Endothelial cell of umbilical vein (primary cell): ENCODE data around the gene SPSB2. TPM values are rescaled to one million over a fixed set of nuclear protein-coding genes. Genes with fewer than 3 reads are reported as not detected.

ENCODE experiments used
- BruUV-seq: library from RNA; stranded (reverse); fragments of 400-500 nt; replicated peaks from 2 replicates; lab custom pipeline; 2021; lab: Mats Ljungman, UMichigan
- CTCF ChIA-PET: fragments of 300-600, 350-600 bp; sonication (Branson Sonifier 250); formaldehyde crosslinking; loops from one replicate; lab custom pipeline; 2021; ENCODE audit warnings: antibody characterized with exemption, inconsistent platforms; lab: Charles Lee
- POLR2A ChIA-PET: fragments of 300-600, 350-600 bp; sonication (Branson Sonifier 250); formaldehyde crosslinking; loops from one replicate; lab custom pipeline; 2021; ENCODE audit warnings: antibody characterized with exemption, inconsistent platforms; lab: Charles Lee
- DNase-seq: peaks from one replicate; pipeline ENCODE4 v3.0.0-alpha.2; 2011; ENCODE audit warnings: low read depth, low spot score
- FAIRE-seq: peaks from 2 replicates; lab custom pipeline; 2011; peaks lifted over from hg19 to GRCh38; lab: Jason Lieb, UNC
- H2AFZ ChIP-seq: 2 replicates; pipeline ENCODE4 v1.6.0; 2012; ENCODE audit warnings: low read depth, low read length, control low read depth, inconsistent platforms
- H3K27ac ChIP-seq: 2 replicates; pipeline ENCODE4 v1.5.1; 2011; ENCODE audit warnings: low read depth, mild to moderate bottlenecking, control low read depth, low read length, moderate library complexity; ENCODE audit not compliant: insufficient read depth
- H3K27me3 ChIP-seq, 2 experiments: 2 replicates each; pipeline versions ENCODE4 v1.6.0 to v1.6.1; 2011; ENCODE audit warnings: low read length in 2 of 2, mixed read lengths in 1 of 2; ENCODE audit not compliant: control insufficient read depth in 2 of 2, insufficient read depth in 2 of 2
- H3K36me3 ChIP-seq, 2 experiments: 2 replicates in 1 of 2; 3 replicates in 1 of 2; pipeline ENCODE4 v1.5.1; 2011; ENCODE audit warnings: low read length in 2 of 2, mild to moderate bottlenecking in 1 of 2, moderate library complexity in 1 of 2; ENCODE audit not compliant: control insufficient read depth in 2 of 2, insufficient read depth in 2 of 2; ENCODE audit errors: extremely low read depth in 1 of 2
- H3K4me1 ChIP-seq: 3 replicates; pipeline ENCODE4 v1.5.1; 2011; ENCODE audit warnings: mild to moderate bottlenecking, low read length; ENCODE audit not compliant: control insufficient read depth, insufficient read depth; ENCODE audit errors: extremely low read depth
- H3K4me2 ChIP-seq: 2 replicates; pipeline ENCODE4 v1.6.1; 2011; ENCODE audit warnings: low read length, control low read depth, mixed read lengths; ENCODE audit not compliant: insufficient read depth
- H3K4me3 ChIP-seq, 3 experiments: fragments of 200-600 bp in 1 of 3; sonication (generic), shearing (Covaris generic) in 1 of 3; replicated peaks in 1 of 3; 2 replicates each; pipeline ENCODE4 v1.5.1; 2011 to 2016; ENCODE audit warnings: control low read depth in 3 of 3, low read length in 3 of 3, mild to moderate bottlenecking in 2 of 3, inconsistent platforms in 1 of 3, low read depth in 1 of 3, moderate library complexity in 1 of 3; ENCODE audit not compliant: insufficient read depth in 1 of 3
- H3K79me2 ChIP-seq: 2 replicates; pipeline ENCODE4 v1.6.0; 2012; ENCODE audit warnings: low read length, inconsistent platforms; ENCODE audit not compliant: control insufficient read depth, insufficient read depth
- H3K9ac ChIP-seq: replicated peaks from 2 replicates; pipeline ENCODE3; 2011; ENCODE audit warnings: low read length, control low read depth; ENCODE audit not compliant: insufficient read depth; ENCODE audit errors: extremely low read depth
- H3K9me1 ChIP-seq: replicated peaks from 3 replicates; pipeline ENCODE4 v1.6.0; 2011; ENCODE audit warnings: mild to moderate bottlenecking, low read length; ENCODE audit not compliant: control insufficient read depth, insufficient read depth; ENCODE audit errors: extremely low read depth
- H3K9me3 ChIP-seq: replicated peaks from 2 replicates; pipeline ENCODE4 v1.5.1; 2012; ENCODE audit warnings: low read length, inconsistent platforms; ENCODE audit not compliant: control insufficient read depth, insufficient read depth
- H4K20me1 ChIP-seq: replicated peaks from 2 replicates; pipeline ENCODE3; 2011; ENCODE audit warnings: mild to moderate bottlenecking, low read length; ENCODE audit not compliant: control insufficient read depth, insufficient read depth; ENCODE audit errors: extremely low read depth
- EZH2 ChIP-seq: IDR thresholded peaks from 2 replicates; pipeline ENCODE4 v1.6.1; 2012; ENCODE audit warnings: borderline replicate concordance, low read depth, mild to moderate bottlenecking, moderate library complexity, low read length, inconsistent platforms; ENCODE audit not compliant: severe bottlenecking
- FOS ChIP-seq: IDR thresholded peaks from 2 replicates; pipeline ENCODE4 v1.6.1; 2011; ENCODE audit warnings: mild to moderate bottlenecking, low read length, moderate library complexity, borderline replicate concordance; ENCODE audit not compliant: insufficient read depth
- GATA2 ChIP-seq: IDR thresholded peaks from 2 replicates; pipeline ENCODE4 v1.7.0; 2011; ENCODE audit warnings: low read depth, mild to moderate bottlenecking, moderate library complexity, mixed read lengths, low read length; ENCODE audit not compliant: insufficient read length, insufficient read depth
- JUN ChIP-seq: IDR thresholded peaks from 2 replicates; pipeline ENCODE4 v1.6.1; 2011; ENCODE audit warnings: borderline replicate concordance, low read depth; ENCODE audit not compliant: insufficient read length, insufficient read depth
- MYC ChIP-seq: IDR thresholded peaks from one replicate; pipeline ENCODE4 v1.6.1; 2011; ENCODE audit warnings: mild to moderate bottlenecking, low read depth, low read length
- POLR2A ChIP-seq: IDR thresholded peaks from 2 replicates; pipeline ENCODE4 v1.6.1; 2012; ENCODE audit warnings: low read depth, mild to moderate bottlenecking, control low read depth, low read length
- POLR2AphosphoS5 ChIP-seq: IDR thresholded peaks from 2 replicates; pipeline ENCODE4 v1.6.1; 2012; ENCODE audit warnings: low read depth, mild to moderate bottlenecking, control low read depth, low read length, moderate library complexity; ENCODE audit not compliant: insufficient read depth
- dilution Hi-C: fragments of 300-500 bp; cut with MboI; formaldehyde crosslinking; loops from one replicate; pipeline ENCODE4 v1.15.0; 2019; ENCODE audit warnings: low sequenced_read_pairs; ENCODE audit not compliant: extremely low pct_ligation_motif_present
- intact Hi-C: fragments of 100-400 bp; cut with micrococcal nuclease; formaldehyde crosslinking; loops from one replicate; pipeline ENCODE4 v1.10.0; 2022
- polyA plus RNA-seq, 4 experiments: library from polyadenylated mRNA; depleted of rRNA in 3 of 4; stranded (reverse) in 3 of 4; unstranded in 1 of 4; fragments of >200 nt; gene quantifications; 2 replicates each; pipeline versions ENCODE4 v1.2.1 to v1.2.3, GENCODE V29; 2011 to 2012; ENCODE audit warnings: missing spikeins in 1 of 4
- total RNA-seq: library from RNA; stranded (reverse); gene quantifications from 2 replicates; pipeline ENCODE4 v1.2.3, GENCODE V29; 2021
- TF ChIP-seq, protein P1 (sequence below), 2 donors: IDR thresholded peaks; 1 replicate in 1 of 2; 2 replicates in 1 of 2; pipeline ENCODE4 v1.5.1; 2011; ENCODE audit warnings: low read length in 2 of 2, mild to moderate bottlenecking in 2 of 2, moderate library complexity in 2 of 2, control low read depth in 1 of 2, inconsistent platforms in 1 of 2, low read depth in 1 of 2; ENCODE audit not compliant: insufficient read depth in 1 of 2; ENCODE audit errors: extremely low read depth in 1 of 2
- TF ChIP-seq, protein P2 (sequence below): IDR thresholded peaks from 2 replicates; pipeline ENCODE4 v1.6.1; 2011; ENCODE audit not compliant: insufficient read depth, insufficient read length

SPSB2 gene
- total and polyA plus RNA-seq, 2 donors (not counting 3 experiments of a cell fraction or from before 2014, with no cell fraction given): 3.8 to 6.9 TPM

DNA sequence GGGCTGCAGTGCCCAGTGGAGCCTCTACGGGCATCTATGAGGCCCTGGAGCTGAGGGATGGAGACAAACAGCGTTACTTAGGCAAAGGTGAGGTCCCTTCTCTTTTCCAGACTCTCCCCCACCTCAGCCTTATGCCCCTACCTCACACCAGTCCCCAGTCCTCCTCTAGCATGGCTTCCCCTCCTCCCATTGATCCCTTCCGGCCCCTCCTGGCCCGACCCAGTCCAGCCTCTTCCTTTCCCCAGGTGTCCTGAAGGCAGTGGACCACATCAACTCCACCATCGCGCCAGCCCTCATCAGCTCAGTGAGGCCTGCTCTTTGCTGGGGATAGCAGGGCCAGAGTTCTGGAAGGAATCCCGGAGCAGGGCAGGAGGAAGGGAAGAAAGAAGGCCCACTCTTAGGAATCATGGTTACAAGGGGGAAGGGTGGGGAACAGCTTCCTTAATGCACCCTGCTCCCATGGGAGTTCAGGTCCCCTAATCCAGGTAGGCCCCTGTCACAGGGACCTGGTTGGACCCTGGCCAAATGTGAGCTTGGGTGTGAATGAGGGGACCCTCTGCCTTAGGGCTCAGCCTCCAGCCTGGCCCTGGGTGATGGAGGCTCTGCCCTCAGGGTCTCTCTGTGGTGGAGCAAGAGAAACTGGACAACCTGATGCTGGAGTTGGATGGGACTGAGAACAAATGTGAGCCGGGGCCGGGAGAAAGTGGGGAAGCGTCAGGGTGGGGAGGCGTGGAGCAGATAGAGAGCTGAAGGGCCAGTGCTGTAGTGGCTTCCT is 43.5 kb upstream of the SPSB2 start:
- no TSS peak for BruUV-seq
- ChIA-PET CTCF (interaction anchor here (0.7 to 3.5 kb wide), 4 partner anchors 25 to 47 kb away, joined by 3 to 12 read pairs (median 4); partner anchors contain the start of gene SPSB2), POLR2A (interaction anchor here (1.1 kb wide), 1 partner anchor 9 kb away, joined by 3 read pairs; no protein-coding TSS in a partner anchor)
- dilution Hi-C loops (no loop called here), intact Hi-C loops (no loop called here)
- Histone ChIP-seq H2AFZ (no peak overlapping the region), H3K27me3 (no peaks in the 10 kb centered on the region), H3K4me3 (no peak overlapping the region), H3K36me3 (no peaks in the 10 kb centered on the region), H3K9me3 (no peaks in the 10 kb centered on the region), H3K9ac (no peak overlapping the region), H3K4me1 (peaks cover 11% of the 10 kb centered on the region), H3K27ac (no peak overlapping the region), H3K9me1 (no peaks in the 10 kb centered on the region), H3K4me2 (no peak overlapping the region), H4K20me1 (no peaks in the 10 kb centered on the region), H3K79me2 (no peaks in the 10 kb centered on the region)
- FAIRE-seq: no peak
- DNase-seq: no peak
- no peak for TF ChIP-seq FOS

DNA sequence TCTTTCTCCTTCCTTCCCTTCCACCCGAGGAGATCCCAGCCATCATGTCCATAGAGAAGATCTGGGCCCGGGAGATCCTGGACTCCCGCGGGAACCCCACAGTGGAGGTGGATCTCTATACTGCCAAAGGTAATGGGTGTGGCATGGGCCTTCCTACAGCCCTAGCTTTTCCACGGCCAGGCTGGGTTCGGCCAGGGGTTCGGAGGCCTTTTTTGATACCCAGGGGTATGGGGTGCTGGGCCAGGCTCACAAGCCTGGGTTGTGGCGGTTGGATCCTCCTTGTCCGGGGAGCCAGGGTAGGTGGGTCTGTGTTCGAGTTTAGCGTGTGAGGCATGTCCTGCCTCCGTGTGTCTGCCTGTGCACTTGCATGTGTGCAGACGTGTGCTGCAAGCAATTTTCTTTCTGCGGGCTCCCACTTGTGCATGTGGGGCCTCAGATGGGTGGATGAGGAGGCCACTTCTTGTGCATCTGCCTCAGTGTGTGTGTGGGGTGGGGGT is 42.7 kb upstream of the SPSB2 start:
- no peak for TF ChIP-seq JUN
- TF ChIP-seq FOS: no peak
- no peak for TF ChIP-seq POLR2A
- TF ChIP-seq, protein P1, sequence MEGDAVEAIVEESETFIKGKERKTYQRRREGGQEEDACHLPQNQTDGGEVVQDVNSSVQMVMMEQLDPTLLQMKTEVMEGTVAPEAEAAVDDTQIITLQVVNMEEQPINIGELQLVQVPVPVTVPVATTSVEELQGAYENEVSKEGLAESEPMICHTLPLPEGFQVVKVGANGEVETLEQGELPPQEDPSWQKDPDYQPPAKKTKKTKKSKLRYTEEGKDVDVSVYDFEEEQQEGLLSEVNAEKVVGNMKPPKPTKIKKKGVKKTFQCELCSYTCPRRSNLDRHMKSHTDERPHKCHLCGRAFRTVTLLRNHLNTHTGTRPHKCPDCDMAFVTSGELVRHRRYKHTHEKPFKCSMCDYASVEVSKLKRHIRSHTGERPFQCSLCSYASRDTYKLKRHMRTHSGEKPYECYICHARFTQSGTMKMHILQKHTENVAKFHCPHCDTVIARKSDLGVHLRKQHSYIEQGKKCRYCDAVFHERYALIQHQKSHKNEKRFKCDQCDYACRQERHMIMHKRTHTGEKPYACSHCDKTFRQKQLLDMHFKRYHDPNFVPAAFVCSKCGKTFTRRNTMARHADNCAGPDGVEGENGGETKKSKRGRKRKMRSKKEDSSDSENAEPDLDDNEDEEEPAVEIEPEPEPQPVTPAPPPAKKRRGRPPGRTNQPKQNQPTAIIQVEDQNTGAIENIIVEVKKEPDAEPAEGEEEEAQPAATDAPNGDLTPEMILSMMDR (IDR thresholded peaks at IDR 0.05; ENCODE audit: extremely low read depth in 1 of 2, insufficient read depth in 1 of 2, low read depth in 1 of 2, low read length in 2 of 2): no peak
- no peak for TF ChIP-seq MYC
- TF ChIP-seq EZH2: no peak
- TF ChIP-seq GATA2: no peak
- no peak for TF ChIP-seq POLR2AphosphoS5
- TF ChIP-seq, protein P2, sequence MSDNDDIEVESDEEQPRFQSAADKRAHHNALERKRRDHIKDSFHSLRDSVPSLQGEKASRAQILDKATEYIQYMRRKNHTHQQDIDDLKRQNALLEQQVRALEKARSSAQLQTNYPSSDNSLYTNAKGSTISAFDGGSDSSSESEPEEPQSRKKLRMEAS: no peak
- ChIA-PET CTCF (interaction anchor here (1.5 to 3.5 kb wide), 2 partner anchors 24 to 43 kb away, joined by 5 to 12 read pairs; partner anchors contain the start of gene SPSB2), POLR2A (interaction anchor here (1.1 kb wide), 1 partner anchor 9 kb away, joined by 3 read pairs; no protein-coding TSS in a partner anchor)
- Histone ChIP-seq H3K4me3 (no peak overlapping the region), H2AFZ (no peak overlapping the region), H3K9me1 (no peaks in the 10 kb centered on the region), H3K27me3 (no peaks in the 10 kb centered on the region), H3K4me2 (no peak overlapping the region), H4K20me1 (no peaks in the 10 kb centered on the region), H3K27ac (no peak overlapping the region), H3K4me1 (peaks cover 11% of the 10 kb centered on the region), H3K9me3 (no peaks in the 10 kb centered on the region), H3K36me3 (no peaks in the 10 kb centered on the region), H3K79me2 (no peaks in the 10 kb centered on the region), H3K9ac (no peak overlapping the region)
- intact Hi-C loops: no loop called here
- DNase-seq (no peak), FAIRE-seq (no peak)
- no TSS peak for BruUV-seq
- dilution Hi-C loops: no loop called here
